Measurements from ENCODE around the gene HOXA11. TPM values are rescaled to one million over a fixed set of nuclear protein-coding genes. Genes with fewer than 3 reads are reported as not detected.

HOXA11 gene
- total RNA-seq, 1 donor from 2014 or later, result 4.2 TPM

- Mint-ChIP-seq H3K27ac (peak overlapping the region; percentile 76), H3K36me3 (peaks cover 13% of the 10 kb centered on the region), H3K27me3 (ENCODE audit: low read depth) (peaks cover 65% of the 10 kb centered on the region), H3K9me3 (no peaks in the 10 kb centered on the region), H3K4me3 (peak overlapping the region; percentile 87), H3K4me1 (peaks cover 67% of the 10 kb centered on the region)
- DNase-seq (ENCODE audit: low spot score in 2 of 2, unreplicated experiment in 2 of 2), result peak in 1 of 2 experiments; percentile 33
- TF ChIP-seq CTCF (IDR thresholded peaks at IDR 0.05; ENCODE audit: unreplicated experiment), result no peak
These were observed 31.5 kb downstream of the HOXA11 start for GRCh38 chr7:27153526-27153925.

GRCh38 chr7:27152816-27153442 lies 32.1 kb downstream of the HOXA11 start:
- Mint-ChIP-seq H3K4me3 (peak overlapping the region; percentile 87), H3K36me3 (peaks cover 11% of the 10 kb centered on the region), H3K27ac (peak overlapping the region; percentile 99), H3K4me1 (peaks cover 68% of the 10 kb centered on the region), H3K9me3 (no peaks in the 10 kb centered on the region), H3K27me3 (ENCODE audit: low read depth) (peaks cover 59% of the 10 kb centered on the region)
- no peak for DNase-seq (ENCODE audit: low spot score in 2 of 2, unreplicated experiment in 2 of 2)
- TF ChIP-seq CTCF (IDR thresholded peaks at IDR 0.05; ENCODE audit: unreplicated experiment), result no peak

- no peak for TF ChIP-seq CTCF (IDR thresholded peaks at IDR 0.05; ENCODE audit: unreplicated experiment)
- peak in 1 of 2 experiments; percentile 62 for DNase-seq (ENCODE audit: low spot score in 2 of 2, unreplicated experiment in 2 of 2)
- H3K27ac Mint-ChIP-seq, result peak within 1 kb of the TSS; percentile 99
- H3K4me3 Mint-ChIP-seq, result peak within 1 kb of the TSS; percentile 87
- H3K27me3 Mint-ChIP-seq (ENCODE audit: low read depth), result peaks cover 52% of the 10 kb centered on the region
- no peaks in the 10 kb centered on the region for H3K9me3 Mint-ChIP-seq
- peaks cover 67% of the 10 kb centered on the region for H3K4me1 Mint-ChIP-seq
- H3K36me3 Mint-ChIP-seq, result peaks cover 11% of the 10 kb centered on the region
These were observed 32.9 kb downstream of the HOXA11 start, which contains the start of gene HOXA3 for GRCh38 chr7:27151931-27152815. Gene HOXA3 (minus strand): TSS chr7:27152583. CDS start chr7:27110640, 41,943 bp downstream.

GRCh38 chr7:27151341-27151930 lies 33.6 kb downstream of the HOXA11 start:
- Mint-ChIP-seq H3K4me3 (peak overlapping the region; percentile 87), H3K9me3 (no peaks in the 10 kb centered on the region), H3K36me3 (peaks cover 13% of the 10 kb centered on the region), H3K27ac (peak overlapping the region; percentile 99), H3K4me1 (peaks cover 70% of the 10 kb centered on the region), H3K27me3 (ENCODE audit: low read depth) (peaks cover 46% of the 10 kb centered on the region)
- DNase-seq (ENCODE audit: low spot score in 2 of 2, unreplicated experiment in 2 of 2), result peak in 1 of 2 experiments; percentile 57
- TF ChIP-seq CTCF (IDR thresholded peaks at IDR 0.05; ENCODE audit: unreplicated experiment), result no peak

- H3K4me3 Mint-ChIP-seq, result peak overlapping the region; percentile 87
- peaks cover 77% of the 10 kb centered on the region for H3K4me1 Mint-ChIP-seq
- H3K27ac Mint-ChIP-seq, result peak overlapping the region; percentile 99
- H3K9me3 Mint-ChIP-seq, result no peaks in the 10 kb centered on the region
- H3K27me3 Mint-ChIP-seq (ENCODE audit: low read depth), result peaks cover 42% of the 10 kb centered on the region
- H3K36me3 Mint-ChIP-seq, result peaks cover 13% of the 10 kb centered on the region
- peak; percentile 88 for TF ChIP-seq CTCF (IDR thresholded peaks at IDR 0.05; ENCODE audit: unreplicated experiment)
- DNase-seq (ENCODE audit: low spot score in 2 of 2, unreplicated experiment in 2 of 2), result peak in 1 of 2 experiments; percentile 87
These were observed 34.3 kb downstream of the HOXA11 start for GRCh38 chr7:27150568-27151340.

All from mesothelial cell of epicardium (in vitro differentiated cells).